Measurements from ENCODE around the gene HEXB. TPM values are rescaled to one million over a fixed set of nuclear protein-coding genes. Genes with fewer than 3 reads are reported as not detected.

HEXB gene
- total and polyA plus RNA-seq, 9 of the 15 experiments (the other 6 are each of a cell fraction or from before 2014, with no cell fraction given) = 22.9 to 158 (median 108) TPM

- TF ChIP-seq GABPA (tag; conservative IDR thresholded peaks at IDR 0.05; ENCODE audit: low read depth) = no peak
- no peak for TF ChIP-seq MBD2 (IDR thresholded peaks at IDR 0.05; ENCODE audit: borderline replicate concordance, low read depth)
- no peak for TF ChIP-seq SIN3A (IDR thresholded peaks at IDR 0.05; ENCODE audit: borderline replicate concordance in 2 of 2, control insufficient read depth in 1 of 2, low read depth in 2 of 2, low read length in 2 of 2)
- no peak for TF ChIP-seq BCL6 (CRISPR knock-in tag; IDR thresholded peaks at IDR 0.05)
- no peak for TF ChIP-seq SMARCB1 (IDR thresholded peaks at IDR 0.05; ENCODE audit: insufficient read length, low read depth)
Measured at GRCh38 chr5:74722271-74722670, 37.2 kb downstream of the HEXB start (continued).

DNA sequence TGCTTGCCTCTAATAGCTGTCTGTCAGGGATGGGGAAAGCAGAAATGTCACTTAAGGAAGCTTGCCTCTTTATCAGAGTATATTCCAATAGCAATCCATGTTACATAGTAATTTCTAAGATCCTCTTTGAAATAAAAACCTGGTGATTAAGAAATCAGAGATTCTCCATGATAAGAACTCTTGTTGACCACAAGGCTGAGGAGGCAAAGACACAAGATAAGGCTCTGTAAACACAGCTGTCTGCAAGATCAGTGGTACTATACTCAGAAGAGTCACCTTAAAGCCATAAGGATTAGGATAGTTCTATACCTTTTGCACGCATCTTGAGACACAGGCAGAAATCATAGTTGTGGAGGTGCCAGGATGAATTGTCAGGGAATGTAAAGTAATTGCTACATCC is 40.3 kb downstream of the HEXB start:
- Histone ChIP-seq H3K9me3 (replicated peaks; ENCODE audit: control insufficient read depth, insufficient read depth, low read depth, low read length) (no peaks in the 10 kb centered on the region), H2AFZ (ENCODE audit: low read depth, low read length) (no peak overlapping the region), H3K36me3 (ENCODE audit: control insufficient read depth, insufficient read depth, low read length) (peaks cover 81% of the 10 kb centered on the region), H3K79me2 (ENCODE audit: control insufficient read depth, insufficient read depth, low read length) (no peaks in the 10 kb centered on the region), H3K9me1 (ENCODE audit: control insufficient read depth, insufficient read depth, low read length) (no peaks in the 10 kb centered on the region), H3K27ac (ENCODE audit: extremely low read depth, low read depth, low read length) (no peak overlapping the region), H3K4me1 (replicated peaks in 1 of 2; ENCODE audit: control insufficient read depth in 2 of 2, insufficient read depth in 2 of 2, low read length in 2 of 2) (no peaks in the 10 kb centered on the region), H3K4me3 (no peak overlapping the region), H4K20me1 (replicated peaks; ENCODE audit: control insufficient read depth, insufficient read depth, low read length) (no peaks in the 10 kb centered on the region), H3K27me3 (ENCODE audit: control insufficient read depth in 2 of 2, insufficient read depth in 2 of 2, low read length in 2 of 2) (no peaks in the 10 kb centered on the region), H3K4me2 (ENCODE audit: insufficient read depth, low read length) (no peak overlapping the region), H3K9ac (ENCODE audit: insufficient read depth in 1 of 2, low read depth in 2 of 2, low read length in 2 of 2) (no peak overlapping the region)
- ChIA-PET POLR2A (interaction anchor here (0.6 kb wide), 1 partner anchor 40 kb away, joined by 3 read pairs; no protein-coding TSS in a partner anchor), CTCF (ENCODE audit: low intra/inter-chr PET ratio) (no interaction called here)
- intact Hi-C loops (cut with micrococcal nuclease) (no loop called here), in situ Hi-C loops (cut with MboI) (no loop called here)
- FAIRE-seq = no peak
- TF ChIP-seq FOXA3 (CRISPR knock-in tag; conservative IDR thresholded peaks at IDR 0.05 in 1 of 2, IDR thresholded peaks at IDR 0.05 in 1 of 2) (peak in 1 of 2 experiments; percentile 87; a peak in 2 of 4 replicates), ZNF41 (CRISPR knock-in tag; conservative IDR thresholded peaks at IDR 0.05) (no peak)
- DNase-seq (ENCODE audit: extremely low read depth in 1 of 4, low spot score in 3 of 4) = no peak
- 82% methylated on average over 1 of the region's 1 CpG for WGBS (ENCODE audit: insufficient coverage, low coverage, missing lambda C conversion rate)
- no TSS peak for BruUV-seq (replicated peaks)
- no peak for ATAC-seq
